Neural progenitor cell (in vitro differentiated cells): ENCODE data around the gene ZNF57.

Experiments used
- EZH2 ChIP-seq: fragments of 200-600 bp; sonication (generic); IDR thresholded peaks from 2 replicates; pipeline ENCODE4 v1.6.1; 2017; ENCODE audit warnings: antibody characterized with exemption, mild to moderate bottlenecking, moderate library complexity
- EZH2phosphoT487 ChIP-seq: fragments of 200-600 bp; sonication (generic); IDR thresholded peaks from 2 replicates; pipeline ENCODE4 v1.6.1; 2017; ENCODE audit warnings: antibody characterized with exemption
- TF ChIP-seq, protein P1 (sequence below): fragments of 200-600 bp; sonication (generic); IDR thresholded peaks from 2 replicates; pipeline ENCODE4 v1.5.1; 2017; ENCODE audit warnings: antibody characterized with exemption, mild to moderate bottlenecking

DNA sequence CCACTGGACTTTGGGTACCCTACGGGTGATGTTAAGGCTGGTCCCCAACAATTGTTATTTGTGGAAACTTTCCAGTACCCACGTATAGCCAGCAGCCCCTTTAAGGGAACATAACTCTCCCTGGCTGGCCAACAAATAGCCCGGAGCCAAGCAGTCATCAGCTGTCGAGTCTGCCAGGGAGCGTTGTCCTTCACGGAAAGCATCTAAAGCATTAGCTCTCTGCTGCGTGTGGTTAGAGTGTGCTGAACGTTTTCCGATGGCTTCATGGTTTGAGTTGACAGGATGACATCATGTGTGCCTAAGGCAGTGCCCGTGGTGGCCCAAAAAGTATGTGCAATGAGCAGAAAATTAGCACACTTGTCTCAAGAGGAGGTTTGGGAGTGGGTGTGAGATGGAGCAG, 36.9 kb upstream of the ZNF57 start:
- TF ChIP-seq, protein P1, sequence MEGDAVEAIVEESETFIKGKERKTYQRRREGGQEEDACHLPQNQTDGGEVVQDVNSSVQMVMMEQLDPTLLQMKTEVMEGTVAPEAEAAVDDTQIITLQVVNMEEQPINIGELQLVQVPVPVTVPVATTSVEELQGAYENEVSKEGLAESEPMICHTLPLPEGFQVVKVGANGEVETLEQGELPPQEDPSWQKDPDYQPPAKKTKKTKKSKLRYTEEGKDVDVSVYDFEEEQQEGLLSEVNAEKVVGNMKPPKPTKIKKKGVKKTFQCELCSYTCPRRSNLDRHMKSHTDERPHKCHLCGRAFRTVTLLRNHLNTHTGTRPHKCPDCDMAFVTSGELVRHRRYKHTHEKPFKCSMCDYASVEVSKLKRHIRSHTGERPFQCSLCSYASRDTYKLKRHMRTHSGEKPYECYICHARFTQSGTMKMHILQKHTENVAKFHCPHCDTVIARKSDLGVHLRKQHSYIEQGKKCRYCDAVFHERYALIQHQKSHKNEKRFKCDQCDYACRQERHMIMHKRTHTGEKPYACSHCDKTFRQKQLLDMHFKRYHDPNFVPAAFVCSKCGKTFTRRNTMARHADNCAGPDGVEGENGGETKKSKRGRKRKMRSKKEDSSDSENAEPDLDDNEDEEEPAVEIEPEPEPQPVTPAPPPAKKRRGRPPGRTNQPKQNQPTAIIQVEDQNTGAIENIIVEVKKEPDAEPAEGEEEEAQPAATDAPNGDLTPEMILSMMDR = no peak
- TF ChIP-seq EZH2 = no peak
- TF ChIP-seq EZH2phosphoT487 = no peak
